A549 (cell line): ENCODE measurements around the gene CTSA. TPM values are rescaled to one million over a fixed set of nuclear protein-coding genes. Genes with fewer than 3 reads are reported as not detected.

Source experiments
- ATAC-seq, 2 experiments: fragments of 200-7000 bp in 1 of 2; fragments of >200 bp in 1 of 2; cut with Nextera tagmentation in 1 of 2; cut with Tn5 transposase in 1 of 2; 3 replicates each; pipeline versions ENCODE4 v1.8.0 to v1.9.1; 2018 to 2020; ENCODE audit warnings: mild to moderate bottlenecking in 1 of 2, moderate library complexity in 1 of 2
- CTCF ChIA-PET: fragments of 300-600 bp; sonication (Branson Sonifier 250); formaldehyde crosslinking; extraction: SDS; loops from one replicate; lab custom pipeline; 2021; ENCODE audit warnings: antibody characterized with exemption, inconsistent platforms; lab: Yijun Ruan, JAX
- POLR2A ChIA-PET: fragments of 350-600 bp; formaldehyde crosslinking; extraction: SDS; loops from one replicate; lab custom pipeline; 2021; ENCODE audit warnings: antibody characterized with exemption, inconsistent platforms; lab: Yijun Ruan, JAX
- DNase-seq, 2 experiments: peaks; one replicate each; pipeline versions ENCODE4 v3.0.0 to v3.0.0-alpha.2; 2011 to 2016; ENCODE audit warnings: low read depth in 1 of 2, low spot score in 1 of 2
- FAIRE-seq: peaks from 2 replicates; lab custom pipeline; 2011; peaks lifted over from hg19 to GRCh38; lab: Jason Lieb, UNC
- H3K27ac ChIP-seq, 2 experiments: fragments of >200 bp; sonication (Bioruptor Twin); formaldehyde crosslinking; 3 replicates each; pipeline ENCODE4 v1.5.1; 2016 to 2017
- H3K4me1 ChIP-seq: fragments of >200 bp; sonication (Bioruptor Twin); formaldehyde crosslinking; 3 replicates; pipeline ENCODE4 v1.6.1; 2016
- H3K4me2 ChIP-seq: fragments of >200 bp; sonication (Bioruptor Twin); formaldehyde crosslinking; 3 replicates; pipeline ENCODE4 v1.6.1; 2016
- H3K4me3 ChIP-seq: fragments of >200 bp; sonication (Bioruptor Twin); formaldehyde crosslinking; 3 replicates; pipeline ENCODE4 v1.5.1; 2016
- H3K9me3 ChIP-seq: fragments of >200 bp; sonication (Bioruptor Twin); formaldehyde crosslinking; 3 replicates; pipeline ENCODE4 v1.6.1; 2016
- CBX2 ChIP-seq: fragments of 200-600 bp; sonication (generic); IDR thresholded peaks from 2 replicates; pipeline ENCODE4 v1.6.1; 2016; ENCODE audit warnings: low read depth, mild to moderate bottlenecking, borderline replicate concordance
- CEBPB ChIP-seq, 2 experiments: fragments of >200 bp in 1 of 2; sonication (Bioruptor Twin) in 1 of 2; formaldehyde crosslinking in 1 of 2; IDR thresholded peaks; 2 replicates each; pipeline ENCODE4 v1.6.1; 2012 to 2016
- CHD4 ChIP-seq: fragments of 200-600 bp; sonication (generic); IDR thresholded peaks from 2 replicates; pipeline ENCODE4 v1.6.1; 2016; ENCODE audit warnings: antibody characterized with exemption, mild to moderate bottlenecking, borderline replicate concordance
- EHF ChIP-seq: fragments of 250-450 bp; sonication (Bioruptor Pico); IDR thresholded peaks from 2 replicates; pipeline ENCODE4 v1.5.0; 2020; ENCODE audit warnings: mild to moderate bottlenecking
- EHMT2 ChIP-seq: fragments of 200-600 bp; sonication (generic); IDR thresholded peaks from 2 replicates; pipeline ENCODE4 v1.6.1; 2016; ENCODE audit warnings: antibody characterized with exemption, low read depth, mild to moderate bottlenecking, moderate library complexity
- FOSL2 ChIP-seq, 2 experiments: fragments of 450-650 bp in 1 of 2; fragments of >200 bp in 1 of 2; sonication (Bioruptor Twin) in 1 of 2; formaldehyde crosslinking; IDR thresholded peaks; 2 replicates each; pipeline versions ENCODE4 v1.5.0 to v1.6.1; 2016 to 2020; ENCODE audit warnings: mild to moderate bottlenecking in 1 of 2, moderate library complexity in 1 of 2
- HOXA7 ChIP-seq: fragments of 250-450 bp; sonication (Bioruptor Pico); IDR thresholded peaks from 2 replicates; pipeline ENCODE4 v1.5.0; 2020; ENCODE audit warnings: mild to moderate bottlenecking, moderate library complexity
- HOXB5 ChIP-seq: fragments of 250-450 bp; sonication (Bioruptor Pico); IDR thresholded peaks from 2 replicates; pipeline ENCODE4 v1.5.0; 2020; ENCODE audit warnings: mild to moderate bottlenecking, moderate library complexity
- JUN ChIP-seq, 2 experiments: fragments of >200 bp; sonication (Bioruptor Twin); formaldehyde crosslinking; IDR thresholded peaks; 2 replicates in 1 of 2; 3 replicates in 1 of 2; pipeline ENCODE4 v1.6.1; 2016 to 2017
- KDM1A ChIP-seq: fragments of 200-600 bp; sonication (generic); IDR thresholded peaks from 2 replicates; pipeline ENCODE4 v1.6.1; 2016; ENCODE audit warnings: low read depth, mild to moderate bottlenecking
- MAZ ChIP-seq: fragments of 150-350 bp; IDR thresholded peaks from 2 replicates; pipeline ENCODE4 v1.6.1; 2014; ENCODE audit warnings: antibody characterized with exemption, low read depth, low read length, borderline replicate concordance
- NFE2L2 ChIP-seq: fragments of 150-350 bp; conservative IDR thresholded peaks from 2 replicates; pipeline ENCODE4 v1.6.1; 2014; ENCODE audit warnings: low read length
- NPAS2 ChIP-seq: fragments of 250-450 bp; sonication (Bioruptor Pico); IDR thresholded peaks from 2 replicates; pipeline ENCODE4 v1.8.0; 2022; ENCODE audit warnings: mild to moderate bottlenecking, moderate library complexity, borderline replicate concordance
- PHF8 ChIP-seq: fragments of 200-600 bp; sonication (generic); IDR thresholded peaks from 2 replicates; pipeline ENCODE4 v1.6.1; 2016; ENCODE audit warnings: low read depth, mild to moderate bottlenecking, antibody characterized with exemption, moderate library complexity, borderline replicate concordance
- POLR2AphosphoS2 ChIP-seq: conservative IDR thresholded peaks from 2 replicates; pipeline ENCODE4 v1.6.1; 2012; ENCODE audit warnings: low read length, improper control_type of control experiment, inconsistent platforms
- RARB ChIP-seq: fragments of 250-450 bp; sonication (Bioruptor Pico); IDR thresholded peaks from 2 replicates; pipeline ENCODE4 v1.8.0; 2021; ENCODE audit warnings: mild to moderate bottlenecking, moderate library complexity
- RCOR1 ChIP-seq: fragments of 150-350 bp; IDR thresholded peaks from 2 replicates; pipeline ENCODE4 v1.6.1; 2014; ENCODE audit warnings: antibody characterized with exemption, low read length, low read depth
- RFX5 ChIP-seq: fragments of 450-650 bp; IDR thresholded peaks from 2 replicates; pipeline ENCODE4 v1.7.1; 2014; ENCODE audit warnings: antibody characterized with exemption, mild to moderate bottlenecking, moderate library complexity
- TFCP2L1 ChIP-seq: fragments of 250-450 bp; sonication (Bioruptor Pico); IDR thresholded peaks from 2 replicates; pipeline ENCODE4 v1.5.0; 2021; ENCODE audit warnings: mild to moderate bottlenecking
- TP53 ChIP-seq: fragments of 250-450 bp; sonication (Bioruptor Pico); IDR thresholded peaks from 2 replicates; pipeline ENCODE4 v1.5.0; 2021; ENCODE audit warnings: mild to moderate bottlenecking, moderate library complexity
- ZNF302 ChIP-seq: fragments of 250-450 bp; sonication (Bioruptor Pico); IDR thresholded peaks from 2 replicates; pipeline ENCODE4 v1.9.0; 2021; ENCODE audit warnings: inconsistent platforms, mild to moderate bottlenecking, moderate library complexity
- WGBS: methylation state at CpG from one replicate; pipeline ENCODE4 v1.1.6; 2017; ENCODE audit errors: missing lambda C conversion rate; 5-methylcytosine and 5-hydroxymethylcytosine counted together
- polyA plus RNA-seq, 4 experiments: library from polyadenylated mRNA; depleted of rRNA in 3 of 4; stranded (reverse); fragments of >200 nt; fragmentation: RNase III in 1 of 4; extraction: RNeasy Plus Mini Kit Qiagen cat#74134 plus additional on column Dnase treatment in 1 of 4; gene quantifications; 2 replicates in 3 of 4; 3 replicates in 1 of 4; pipeline ENCODE4 v1.2.3, GENCODE V29; 2011 to 2017
- TF ChIP-seq, protein P1 (sequence below): IDR thresholded peaks from 2 replicates; pipeline ENCODE4 v1.6.1; 2012; ENCODE audit warnings: low read depth, borderline replicate concordance
- TF ChIP-seq, protein P2 (sequence below): IDR thresholded peaks from 2 replicates; pipeline ENCODE4 v1.6.1; 2012
- TF ChIP-seq, protein P3 (sequence below): fragments of 250-450 bp; sonication (Bioruptor Pico); IDR thresholded peaks from 2 replicates; pipeline ENCODE4 v1.5.0; 2021; ENCODE audit warnings: mild to moderate bottlenecking, moderate library complexity, borderline replicate concordance
- TF ChIP-seq, protein P4 (sequence below): fragments of >200 bp; sonication (Bioruptor Twin); formaldehyde crosslinking; IDR thresholded peaks from 2 replicates; pipeline ENCODE4 v1.6.1; 2016
- TF ChIP-seq, protein P5 (sequence below): fragments of >200 bp; sonication (Bioruptor Twin); formaldehyde crosslinking; IDR thresholded peaks from 3 replicates; pipeline ENCODE4 v1.6.1; 2016

The CTSA gene
- polyA plus RNA-seq, 2 of the 4 experiments (the other 2 are of a cell fraction), result 53.1 to 95.6 TPM

DNA sequence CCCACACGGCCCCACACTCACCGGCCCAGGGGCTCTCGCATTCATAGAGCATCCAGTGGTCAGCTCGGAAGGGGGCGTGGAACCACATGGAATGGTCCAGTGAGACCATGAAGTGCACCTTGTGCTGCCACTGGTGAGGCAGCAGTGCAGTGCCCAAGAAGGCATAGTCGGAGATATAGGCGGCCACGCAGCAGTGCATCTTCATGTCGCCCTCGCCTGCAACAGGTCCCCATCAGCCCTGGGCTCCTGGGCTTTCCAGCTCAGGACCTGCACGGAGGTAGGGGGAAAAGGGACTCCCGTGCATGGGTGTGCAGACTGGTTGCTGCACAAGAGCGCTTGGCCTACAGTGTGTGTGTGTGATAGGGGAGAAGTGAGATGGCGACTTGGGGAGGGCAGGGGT lies 47.6 kb upstream of the CTSA start:
- no peaks in the 10 kb centered on the region for H3K4me1 ChIP-seq
- no peak overlapping the region for H3K4me3 ChIP-seq
- ChIA-PET CTCF (interaction anchor here (1.1 kb wide), 1 partner anchor 89 kb away, joined by 3 read pairs; no protein-coding TSS in a partner anchor), POLR2A (interaction anchor here (1.5 kb wide), 1 partner anchor 10 kb away, joined by 3 read pairs; the partner anchor contains the start of gene SNX21)
- TF ChIP-seq POLR2AphosphoS2, result no peak
- TF ChIP-seq RFX5, result no peak
- no peak for TF ChIP-seq FOSL2 (IDR thresholded peaks at IDR 0.05)
- no peak for TF ChIP-seq FOSL2 (CRISPR knock-in tag; IDR thresholded peaks at IDR 0.05)
- TF ChIP-seq, protein P1, sequence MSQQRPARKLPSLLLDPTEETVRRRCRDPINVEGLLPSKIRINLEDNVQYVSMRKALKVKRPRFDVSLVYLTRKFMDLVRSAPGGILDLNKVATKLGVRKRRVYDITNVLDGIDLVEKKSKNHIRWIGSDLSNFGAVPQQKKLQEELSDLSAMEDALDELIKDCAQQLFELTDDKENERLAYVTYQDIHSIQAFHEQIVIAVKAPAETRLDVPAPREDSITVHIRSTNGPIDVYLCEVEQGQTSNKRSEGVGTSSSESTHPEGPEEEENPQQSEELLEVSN, result no peak
- TF ChIP-seq, protein P2, sequence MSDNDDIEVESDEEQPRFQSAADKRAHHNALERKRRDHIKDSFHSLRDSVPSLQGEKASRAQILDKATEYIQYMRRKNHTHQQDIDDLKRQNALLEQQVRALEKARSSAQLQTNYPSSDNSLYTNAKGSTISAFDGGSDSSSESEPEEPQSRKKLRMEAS, result no peak
- no peak for TF ChIP-seq EHF (CRISPR knock-in tag)
- no peak for TF ChIP-seq TP53 (CRISPR knock-in tag)
- TF ChIP-seq CBX2, result no peak
- no peak for TF ChIP-seq MAZ
- TF ChIP-seq TFCP2L1 (CRISPR knock-in tag), result no peak
- no peak for TF ChIP-seq HOXB5
- TF ChIP-seq, protein P3, sequence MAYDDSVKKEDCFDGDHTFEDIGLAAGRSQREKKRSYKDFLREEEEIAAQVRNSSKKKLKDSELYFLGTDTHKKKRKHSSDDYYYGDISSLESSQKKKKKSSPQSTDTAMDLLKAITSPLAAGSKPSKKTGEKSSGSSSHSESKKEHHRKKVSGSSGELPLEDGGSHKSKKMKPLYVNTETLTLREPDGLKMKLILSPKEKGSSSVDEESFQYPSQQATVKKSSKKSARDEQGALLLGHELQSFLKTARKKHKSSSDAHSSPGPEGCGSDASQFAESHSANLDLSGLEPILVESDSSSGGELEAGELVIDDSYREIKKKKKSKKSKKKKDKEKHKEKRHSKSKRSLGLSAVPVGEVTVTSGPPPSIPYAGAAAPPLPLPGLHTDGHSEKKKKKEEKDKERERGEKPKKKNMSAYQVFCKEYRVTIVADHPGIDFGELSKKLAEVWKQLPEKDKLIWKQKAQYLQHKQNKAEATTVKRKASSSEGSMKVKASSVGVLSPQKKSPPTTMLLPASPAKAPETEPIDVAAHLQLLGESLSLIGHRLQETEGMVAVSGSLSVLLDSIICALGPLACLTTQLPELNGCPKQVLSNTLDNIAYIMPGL (CRISPR knock-in tag), result no peak
- TF ChIP-seq CEBPB (IDR thresholded peaks at IDR 0.05), result no peak
- TF ChIP-seq RARB (CRISPR knock-in tag), result no peak
- no peak for TF ChIP-seq HOXA7 (CRISPR knock-in tag)
- TF ChIP-seq PHF8, result no peak
- TF ChIP-seq, protein P4, sequence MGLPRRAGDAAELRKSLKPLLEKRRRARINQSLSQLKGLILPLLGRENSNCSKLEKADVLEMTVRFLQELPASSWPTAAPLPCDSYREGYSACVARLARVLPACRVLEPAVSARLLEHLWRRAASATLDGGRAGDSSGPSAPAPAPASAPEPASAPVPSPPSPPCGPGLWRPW, result no peak
- no peak overlapping the region for H3K4me2 ChIP-seq
- ATAC-seq (no peak), DNase-seq (no peak), FAIRE-seq (no peak)
- 93% methylated on average over 14 of the region's 14 CpGs for WGBS
- H3K9me3 ChIP-seq, result no peaks in the 10 kb centered on the region
- H3K27ac ChIP-seq, result no peak overlapping the region

DNA sequence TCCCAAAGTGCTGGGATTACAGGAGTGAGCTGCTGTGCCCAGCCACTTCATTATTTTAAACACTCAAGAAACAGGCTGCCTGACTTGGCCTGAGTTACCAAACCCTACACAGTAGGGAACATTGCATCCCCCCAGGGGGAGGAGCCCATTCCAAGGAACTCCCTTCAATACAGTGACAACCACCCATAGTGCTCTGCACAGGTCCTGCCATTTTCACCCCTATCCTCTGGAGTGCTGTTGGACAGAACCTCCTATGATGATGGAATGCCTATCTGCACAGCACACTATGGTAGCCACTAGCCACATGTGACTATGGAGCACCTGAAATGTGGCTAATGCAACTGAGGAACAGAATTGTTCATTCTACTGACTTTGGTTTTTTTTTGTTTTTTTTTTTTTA lies 45.7 kb upstream of the CTSA start:
- H3K4me1 ChIP-seq, result no peaks in the 10 kb centered on the region
- DNase-seq, result no peak
- H3K4me3 ChIP-seq, result no peak overlapping the region
- H3K27ac ChIP-seq, result no peak overlapping the region
- H3K9me3 ChIP-seq, result no peaks in the 10 kb centered on the region
- TF ChIP-seq, protein P2, result no peak
- TF ChIP-seq RCOR1, result no peak
- no peak for TF ChIP-seq JUN (IDR thresholded peaks at IDR 0.05)
- no peak for TF ChIP-seq CEBPB (IDR thresholded peaks at IDR 0.05)
- TF ChIP-seq, protein P5, sequence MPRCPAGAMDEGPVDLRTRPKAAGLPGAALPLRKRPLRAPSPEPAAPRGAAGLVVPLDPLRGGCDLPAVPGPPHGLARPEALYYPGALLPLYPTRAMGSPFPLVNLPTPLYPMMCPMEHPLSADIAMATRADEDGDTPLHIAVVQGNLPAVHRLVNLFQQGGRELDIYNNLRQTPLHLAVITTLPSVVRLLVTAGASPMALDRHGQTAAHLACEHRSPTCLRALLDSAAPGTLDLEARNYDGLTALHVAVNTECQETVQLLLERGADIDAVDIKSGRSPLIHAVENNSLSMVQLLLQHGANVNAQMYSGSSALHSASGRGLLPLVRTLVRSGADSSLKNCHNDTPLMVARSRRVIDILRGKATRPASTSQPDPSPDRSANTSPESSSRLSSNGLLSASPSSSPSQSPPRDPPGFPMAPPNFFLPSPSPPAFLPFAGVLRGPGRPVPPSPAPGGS, result no peak
- TF ChIP-seq CHD4, result no peak
- TF ChIP-seq EHMT2, result no peak
- no peak for TF ChIP-seq NFE2L2
- no peak for TF ChIP-seq RFX5
- TF ChIP-seq NPAS2 (CRISPR knock-in tag), result no peak
- no peak for TF ChIP-seq ZNF302 (CRISPR knock-in tag)
- no peak for TF ChIP-seq POLR2AphosphoS2
- TF ChIP-seq KDM1A, result no peak
- peak in 1 of 2 experiments; percentile 30; a peak in 2 of 6 replicates for ATAC-seq
- ChIA-PET POLR2A (no interaction called here), CTCF (interaction anchor here (1.5 to 1.6 kb wide), 2 partner anchors 10 to 20 kb away, joined by 3 to 4 read pairs; no protein-coding TSS in a partner anchor)
- FAIRE-seq, result no peak
- H3K4me2 ChIP-seq, result no peak overlapping the region
